ENCODE data around the gene APOO. TPM values are rescaled to one million over a fixed set of nuclear protein-coding genes. Genes with fewer than 3 reads are reported as not detected.

Gene APOO
- total and polyA plus RNA-seq, 4 experiments from 2014 or later = 5.1 to 18.9 (median 13.1) TPM

GRCh38 chrX:23930894-23931604 lies 23.3 kb upstream of the APOO start:
- no peaks in the 10 kb centered on the region for H3K36me3 Mint-ChIP-seq
- intact Hi-C loops (cut with micrococcal nuclease) = loop anchor here (1.0 kb wide), 1 partner anchor 22 kb away; no protein-coding TSS in a partner anchor
- Histone ChIP-seq H3K9me3 (ENCODE audit: control insufficient read depth in 1 of 2, low read length in 2 of 2) (no peaks in the 10 kb centered on the region), H3K27me3 (ENCODE audit: insufficient read depth, low read length) (no peaks in the 10 kb centered on the region), H3K4me3 (ENCODE audit: low read length in 2 of 2) (no peak overlapping the region), H3K27ac (ENCODE audit: low read depth, low read length) (no peak overlapping the region), H3K4me1 (ENCODE audit: insufficient read depth, low read length) (peaks cover 22% of the 10 kb centered on the region), H3K36me3 (ENCODE audit: insufficient read depth, low read length) (no peaks in the 10 kb centered on the region)
- H3K4me1 Mint-ChIP-seq = peaks cover 15 to 21% (median 17%) of the 10 kb centered on the region in 4 donors
- ChIA-PET CTCF (ENCODE audit: partially characterized antibody) (interaction anchor here (1.4 kb wide), 1 partner anchor 95 kb away, joined by 4 read pairs; no protein-coding TSS in a partner anchor), POLR2A (ENCODE audit: partially characterized antibody) (interaction anchor here (1.3 kb wide), 1 partner anchor 94 kb away, joined by 3 read pairs; no protein-coding TSS in a partner anchor)
- H3K9me3 Mint-ChIP-seq = no peaks in the 10 kb centered on the region
- peak overlapping the region in 6 of 8 donors; percentile 37 to 70 (median 46) for H3K4me3 Mint-ChIP-seq
- peak in 4 of 5 donors; percentile 43 to 66 (median 54) for DNase-seq
- H3K27me3 Mint-ChIP-seq = no peaks in the 10 kb centered on the region
- peak overlapping the region; percentile 49 to 88 (median 85) for H3K27ac Mint-ChIP-seq

GRCh38 chrX:23926015-23926414 lies 18.3 kb upstream of the APOO start:
- Mint-ChIP-seq H3K27me3 (no peaks in the 10 kb centered on the region), H3K27ac (no peak overlapping the region), H3K9me3 (no peaks in the 10 kb centered on the region), H3K4me1 (peaks cover 1 to 3% (median 2%) of the 10 kb centered on the region in 4 donors), H3K36me3 (no peaks in the 10 kb centered on the region), H3K4me3 (no peak overlapping the region)
- POLR2A ChIA-PET (ENCODE audit: partially characterized antibody) = no interaction called here
- H3K4me3 ChIP-seq (ENCODE audit: low read length in 2 of 2) = no peak overlapping the region
- H3K27me3 ChIP-seq (ENCODE audit: insufficient read depth, low read length) = no peaks in the 10 kb centered on the region
- peaks cover 7% of the 10 kb centered on the region for H3K4me1 ChIP-seq (ENCODE audit: insufficient read depth, low read length)
- no peak for DNase-seq
- intact Hi-C loops (cut with micrococcal nuclease) = no loop called here
- H3K36me3 ChIP-seq (ENCODE audit: insufficient read depth, low read length) = no peaks in the 10 kb centered on the region
- no peaks in the 10 kb centered on the region for H3K9me3 ChIP-seq (ENCODE audit: control insufficient read depth in 1 of 2, low read length in 2 of 2)
- no peak overlapping the region for H3K27ac ChIP-seq (ENCODE audit: low read depth, low read length)
- CTCF ChIA-PET (ENCODE audit: partially characterized antibody) = no interaction called here

GRCh38 chrX:23919706-23920320 lies 12.1 kb upstream of the APOO start:
- intact Hi-C loops (cut with micrococcal nuclease) = no loop called here
- H3K36me3 Mint-ChIP-seq = no peaks in the 10 kb centered on the region
- peaks cover 0 to 1% (median 0%) of the 10 kb centered on the region in 4 donors for H3K4me1 Mint-ChIP-seq
- H3K4me1 ChIP-seq (ENCODE audit: insufficient read depth, low read length) = no peaks in the 10 kb centered on the region
- H3K4me3 Mint-ChIP-seq = no peak overlapping the region
- no peaks in the 10 kb centered on the region for H3K36me3 ChIP-seq (ENCODE audit: insufficient read depth, low read length)
- ChIA-PET CTCF (ENCODE audit: partially characterized antibody) (no interaction called here), POLR2A (ENCODE audit: partially characterized antibody) (interaction anchor here (1.8 kb wide), 1 partner anchor 11 kb away, joined by 3 read pairs; no protein-coding TSS in a partner anchor)
- no peak overlapping the region for H3K4me3 ChIP-seq (ENCODE audit: low read length in 2 of 2)
- peak overlapping the region in 1 of 7 donors; percentile 53 for H3K27ac Mint-ChIP-seq
- H3K9me3 Mint-ChIP-seq = peaks cover 0 to 11% (median 4%) of the 10 kb centered on the region in 8 donors
- H3K27ac ChIP-seq (ENCODE audit: low read depth, low read length) = no peak overlapping the region
- H3K9me3 ChIP-seq (ENCODE audit: control insufficient read depth in 1 of 2, low read length in 2 of 2) = no peaks in the 10 kb centered on the region
- no peaks in the 10 kb centered on the region for H3K27me3 ChIP-seq (ENCODE audit: insufficient read depth, low read length)
- DNase-seq = no peak
- no peaks in the 10 kb centered on the region for H3K27me3 Mint-ChIP-seq

- CTCF ChIA-PET (ENCODE audit: partially characterized antibody) = no interaction called here
- H3K27ac Mint-ChIP-seq = peak overlapping the region in 1 of 7 donors; percentile 53
- intact Hi-C loops (cut with micrococcal nuclease) = no loop called here
These were observed 11.4 kb upstream of the APOO start for GRCh38 chrX:23919148-23919547.

GRCh38 chrX:23911126-23911835 lies 3.5 kb upstream of the APOO start:
- no peak for DNase-seq
- H3K4me1 Mint-ChIP-seq = peaks cover 7 to 22% (median 11%) of the 10 kb centered on the region in 4 donors
- no peak overlapping the region for H3K27ac ChIP-seq (ENCODE audit: low read depth, low read length)
- ChIA-PET CTCF (ENCODE audit: partially characterized antibody) (interaction anchor here (1.2 kb wide), 1 partner anchor 43 kb away, joined by 3 read pairs; no protein-coding TSS in a partner anchor), POLR2A (ENCODE audit: partially characterized antibody) (no interaction called here)
- H3K27me3 Mint-ChIP-seq = no peaks in the 10 kb centered on the region
- H3K36me3 ChIP-seq (ENCODE audit: insufficient read depth, low read length) = no peaks in the 10 kb centered on the region
- H3K4me3 ChIP-seq (ENCODE audit: low read length in 2 of 2) = no peak overlapping the region
- peaks cover 21% of the 10 kb centered on the region for H3K4me1 ChIP-seq (ENCODE audit: insufficient read depth, low read length)
- no peaks in the 10 kb centered on the region for H3K9me3 Mint-ChIP-seq
- H3K9me3 ChIP-seq (ENCODE audit: control insufficient read depth in 1 of 2, low read length in 2 of 2) = no peaks in the 10 kb centered on the region
- H3K27ac Mint-ChIP-seq = no peak overlapping the region
- no peaks in the 10 kb centered on the region for H3K27me3 ChIP-seq (ENCODE audit: insufficient read depth, low read length)
- intact Hi-C loops (cut with micrococcal nuclease) = no loop called here
- no peak overlapping the region for H3K4me3 Mint-ChIP-seq
- no peaks in the 10 kb centered on the region for H3K36me3 Mint-ChIP-seq

More at GRCh38 chrX:23919148-23919547, 11.4 kb upstream of the APOO start:
- H3K27me3 ChIP-seq (ENCODE audit: insufficient read depth, low read length) = no peaks in the 10 kb centered on the region
- H3K9me3 ChIP-seq (ENCODE audit: control insufficient read depth in 1 of 2, low read length in 2 of 2) = no peaks in the 10 kb centered on the region
- POLR2A ChIA-PET (ENCODE audit: partially characterized antibody) = interaction anchor here (1.8 kb wide), 1 partner anchor 10 kb away, joined by 3 read pairs; no protein-coding TSS in a partner anchor
- Mint-ChIP-seq H3K27me3 (no peaks in the 10 kb centered on the region), H3K4me1 (peaks cover 0 to 1% (median 0%) of the 10 kb centered on the region in 4 donors), H3K36me3 (no peaks in the 10 kb centered on the region), H3K4me3 (no peak overlapping the region), H3K9me3 (peaks cover 0 to 11% (median 4%) of the 10 kb centered on the region in 8 donors)
- H3K36me3 ChIP-seq (ENCODE audit: insufficient read depth, low read length) = no peaks in the 10 kb centered on the region
- no peak overlapping the region for H3K4me3 ChIP-seq (ENCODE audit: low read length in 2 of 2)
- DNase-seq = no peak
- H3K27ac ChIP-seq (ENCODE audit: low read depth, low read length) = no peak overlapping the region
- H3K4me1 ChIP-seq (ENCODE audit: insufficient read depth, low read length) = no peaks in the 10 kb centered on the region

GRCh38 chrX:23908219-23909004 lies 674 bp upstream of the APOO start:
- no peaks in the 10 kb centered on the region for H3K9me3 ChIP-seq (ENCODE audit: control insufficient read depth in 1 of 2, low read length in 2 of 2)
- peak overlapping the region; percentile 44 to 91 (median 82) for H3K4me3 Mint-ChIP-seq
- H3K9me3 Mint-ChIP-seq = no peaks in the 10 kb centered on the region
- H3K27me3 Mint-ChIP-seq = no peaks in the 10 kb centered on the region
- H3K4me1 ChIP-seq (ENCODE audit: insufficient read depth, low read length) = peaks cover 28% of the 10 kb centered on the region
- H3K4me1 Mint-ChIP-seq = peaks cover 7 to 22% (median 13%) of the 10 kb centered on the region in 4 donors
- intact Hi-C loops (cut with micrococcal nuclease) = loop anchor here (1.0 to 10.0 kb wide), 4 partner anchors 45 to 1164 kb away; partner anchors contain the start of gene EIF2S3
- no peaks in the 10 kb centered on the region for H3K36me3 ChIP-seq (ENCODE audit: insufficient read depth, low read length)
- ChIA-PET CTCF (ENCODE audit: partially characterized antibody) (interaction anchor here (0.8 to 4.1 kb wide), 9 partner anchors 15 to 164 kb away, joined by 3 to 53 read pairs (median 4); partner anchors contain the start of genes EIF2S3, KLHL15 and SAT1), POLR2A (ENCODE audit: partially characterized antibody) (interaction anchor here (0.6 to 4.0 kb wide), 14 partner anchors 11 to 334 kb away, joined by 3 to 44 read pairs (median 4); partner anchors contain the start of genes ACOT9, EIF2S3, KLHL15 and PRDX4)
- peak overlapping the region; percentile 78 for H3K27ac ChIP-seq (ENCODE audit: low read depth, low read length)
- H3K36me3 Mint-ChIP-seq = no peaks in the 10 kb centered on the region
- peak in 1 of 5 donors; percentile 2 for DNase-seq
- H3K27ac Mint-ChIP-seq = peak overlapping the region; percentile 39 to 93 (median 89)
- H3K27me3 ChIP-seq (ENCODE audit: insufficient read depth, low read length) = no peaks in the 10 kb centered on the region
- peak overlapping the region in 1 of 2 donors; percentile 49 for H3K4me3 ChIP-seq (ENCODE audit: low read length in 2 of 2)

Data from CD4-positive, alpha-beta memory T cell (primary cell).